HepG2 (cell line): ENCODE results near the gene CITED2. TPM values are rescaled to one million over a fixed set of nuclear protein-coding genes. Genes with fewer than 3 reads are reported as not detected.

Experiments
- AHDC1 ChIP-seq: sonication (generic); formaldehyde crosslinking; IDR thresholded peaks from 2 replicates; pipeline ENCODE4 v1.5.1; 2020; ENCODE audit warnings: mild to moderate bottlenecking, missing genetic modification reagents, borderline replicate concordance
- CCAR2 ChIP-seq: fragments of 200-400 bp; formaldehyde crosslinking; optimal IDR thresholded peaks from 2 replicates; pipeline ENCODE3; 2018; ENCODE audit warnings: low read depth, mild to moderate bottlenecking, low read length, moderate library complexity
- CCDC6 ChIP-seq: sonication (generic); formaldehyde crosslinking; IDR thresholded peaks from 2 replicates; pipeline ENCODE4 v1.8.1; 2022; ENCODE audit warnings: mild to moderate bottlenecking, missing genetic modification reagents, moderate library complexity
- FOXK1 ChIP-seq: sonication (generic); formaldehyde crosslinking; IDR thresholded peaks from 2 replicates; pipeline ENCODE4 v1.4.0; 2020; ENCODE audit warnings: low read depth, missing genetic modification reagents, borderline replicate concordance
- FOXK2 ChIP-seq: fragments of 450-650 bp; IDR thresholded peaks from 2 replicates; pipeline ENCODE4 v1.6.1; 2016
- HES4 ChIP-seq: sonication (generic); formaldehyde crosslinking; IDR thresholded peaks from 2 replicates; pipeline ENCODE4 v1.9.0; 2021; ENCODE audit warnings: mild to moderate bottlenecking, missing genetic modification reagents, borderline replicate concordance
- HNRNPLL ChIP-seq: fragments of 200-400 bp; formaldehyde crosslinking; IDR thresholded peaks from 2 replicates; pipeline ENCODE4 v1.6.1; 2017; ENCODE audit warnings: mild to moderate bottlenecking, low read depth, low read length; ENCODE audit not compliant: poor library complexity, severe bottlenecking
- IKZF1 ChIP-seq: fragments of 450-650 bp; IDR thresholded peaks from 2 replicates; pipeline ENCODE4 v1.7.1; 2016
- NCOA5 ChIP-seq: sonication (generic); formaldehyde crosslinking; IDR thresholded peaks from 2 replicates; pipeline ENCODE4 v1.4.0; 2020; ENCODE audit warnings: missing genetic modification reagents
- REL ChIP-seq: sonication (generic); formaldehyde crosslinking; conservative IDR thresholded peaks from 2 replicates; pipeline ENCODE4 v1.8.0; 2022; ENCODE audit warnings: mild to moderate bottlenecking, missing genetic modification reagents, moderate library complexity
- TARDBP ChIP-seq: sonication (generic); formaldehyde crosslinking; IDR thresholded peaks from 2 replicates; pipeline ENCODE4 v1.8.0; 2022; ENCODE audit warnings: mild to moderate bottlenecking, missing genetic modification reagents
- TCF7 ChIP-seq: sonication (generic); IDR thresholded peaks from 2 replicates; pipeline ENCODE4 v1.6.1; 2016; ENCODE audit warnings: antibody characterized with exemption, low read depth
- TFE3 ChIP-seq: IDR thresholded peaks from 2 replicates; pipeline ENCODE4 v1.6.1; 2016
- THAP7 ChIP-seq: sonication (generic); formaldehyde crosslinking; IDR thresholded peaks from 2 replicates; pipeline ENCODE4 v1.8.1; 2023; ENCODE audit warnings: mild to moderate bottlenecking, missing genetic modification reagents
- ZBED4 ChIP-seq: sonication (generic); formaldehyde crosslinking; IDR thresholded peaks from 2 replicates; pipeline ENCODE4 v1.4.0; 2020; ENCODE audit warnings: missing genetic modification reagents, borderline replicate concordance
- ZNF256 ChIP-seq: sonication (generic); formaldehyde crosslinking; conservative IDR thresholded peaks from 2 replicates; pipeline ENCODE4 v1.4.0; 2020; ENCODE audit warnings: missing genetic modification reagents
- ZNF784 ChIP-seq: sonication (generic); formaldehyde crosslinking; IDR thresholded peaks from 2 replicates; pipeline ENCODE4 v1.5.1; 2020; ENCODE audit warnings: missing genetic modification reagents, mild to moderate bottlenecking, borderline replicate concordance
- polyA plus RNA-seq, 8 experiments: library from polyadenylated mRNA; depleted of rRNA in 3 of 8; stranded (reverse) in 7 of 8; unstranded in 1 of 8; fragments of >200 nt; fragmentation: Illumina TruSeq in 4 of 8; extraction: Trizol in 4 of 8; gene quantifications; 2 replicates each; pipeline versions ENCODE4 v1.2.1 to v1.2.3, GENCODE V29; 2011 to 2016; ENCODE audit warnings: low read depth in 4 of 8, missing spikeins in 1 of 8, mixed read lengths in 1 of 8; ENCODE audit not compliant: insufficient read depth in 1 of 8
- total RNA-seq, 5 experiments: library from RNA; depleted of rRNA; stranded (reverse); fragments of >200 nt; fragmentation: Illumina TruSeq; extraction: Trizol; gene quantifications; 2 replicates each; pipeline ENCODE4 v1.2.3, GENCODE V29; 2016; ENCODE audit warnings: low read depth in 1 of 5

CITED2 gene
- total and polyA plus RNA-seq, 2 of the 13 experiments (the other 11 are each of a cell fraction or from before 2014, with no cell fraction given): 17.6 to 57.2 TPM

GRCh38 chr6:139369568-139370282 is 4.7 kb downstream of the CITED2 start (continued):
- TF ChIP-seq ZNF784 (CRISPR knock-in tag) (no peak), REL (CRISPR knock-in tag) (no peak), CCAR2 (no peak), HES4 (CRISPR knock-in tag) (no peak), FOXK2 (no peak), ZNF256 (CRISPR knock-in tag) (no peak), AHDC1 (CRISPR knock-in tag) (peak; percentile 71; the same call in 1 of the 2 replicates), NCOA5 (no peak), FOXK1 (CRISPR knock-in tag) (no peak), TCF7 (no peak), HNRNPLL (no peak), TARDBP (peak; percentile 34; the same call in 1 of the 2 replicates), THAP7 (CRISPR knock-in tag) (no peak), ZBED4 (no peak), TFE3 (no peak), CCDC6 (CRISPR knock-in tag) (no peak), IKZF1 (no peak)
